NT2/D1 (cell line): ENCODE measurements around the gene AGPAT3.
A peak's percentile ranks its signal among the peaks of the same experiment; 100 is the strongest.

Experiments
- DNase-seq: peaks from one replicate; pipeline ENCODE4 v3.0.0-alpha.2; 2011; ENCODE audit warnings: low read depth, low spot score
- H3K27me3 ChIP-seq: 2 replicates; pipeline ENCODE4 v1.6.0; 2011; ENCODE audit warnings: mild to moderate bottlenecking; ENCODE audit not compliant: insufficient read length, insufficient read depth
- H3K36me3 ChIP-seq: 2 replicates; pipeline ENCODE4 v1.6.1; 2011; ENCODE audit warnings: mild to moderate bottlenecking, low read length, mixed read lengths; ENCODE audit not compliant: insufficient read depth, insufficient read length
- H3K4me1 ChIP-seq: 2 replicates; pipeline ENCODE4 v1.5.1; 2011; ENCODE audit not compliant: insufficient read depth, insufficient read length
- H3K4me3 ChIP-seq: 2 replicates; pipeline ENCODE4 v1.5.1; 2011; ENCODE audit warnings: low read depth; ENCODE audit not compliant: insufficient read length
- H3K9ac ChIP-seq: 2 replicates; pipeline ENCODE4 v1.6.0; 2011; ENCODE audit warnings: low read depth; ENCODE audit not compliant: insufficient read length
- H3K9me3 ChIP-seq: 2 replicates; pipeline ENCODE4 v1.5.1; 2011; ENCODE audit warnings: mild to moderate bottlenecking, low read length; ENCODE audit not compliant: insufficient read depth
- SUZ12 ChIP-seq: IDR thresholded peaks from 2 replicates; pipeline ENCODE4 v1.6.1; 2011; ENCODE audit not compliant: insufficient read length, insufficient read depth; ENCODE audit errors: extremely low read depth
- YY1 ChIP-seq: IDR thresholded peaks from 2 replicates; pipeline ENCODE4 v1.6.1; 2011; ENCODE audit not compliant: insufficient read length, insufficient read depth
- ZNF274 ChIP-seq: IDR thresholded peaks from 2 replicates; pipeline ENCODE4 v1.6.1; 2011; ENCODE audit warnings: mild to moderate bottlenecking, low read depth, low read length

AGPAT3 gene

DNA sequence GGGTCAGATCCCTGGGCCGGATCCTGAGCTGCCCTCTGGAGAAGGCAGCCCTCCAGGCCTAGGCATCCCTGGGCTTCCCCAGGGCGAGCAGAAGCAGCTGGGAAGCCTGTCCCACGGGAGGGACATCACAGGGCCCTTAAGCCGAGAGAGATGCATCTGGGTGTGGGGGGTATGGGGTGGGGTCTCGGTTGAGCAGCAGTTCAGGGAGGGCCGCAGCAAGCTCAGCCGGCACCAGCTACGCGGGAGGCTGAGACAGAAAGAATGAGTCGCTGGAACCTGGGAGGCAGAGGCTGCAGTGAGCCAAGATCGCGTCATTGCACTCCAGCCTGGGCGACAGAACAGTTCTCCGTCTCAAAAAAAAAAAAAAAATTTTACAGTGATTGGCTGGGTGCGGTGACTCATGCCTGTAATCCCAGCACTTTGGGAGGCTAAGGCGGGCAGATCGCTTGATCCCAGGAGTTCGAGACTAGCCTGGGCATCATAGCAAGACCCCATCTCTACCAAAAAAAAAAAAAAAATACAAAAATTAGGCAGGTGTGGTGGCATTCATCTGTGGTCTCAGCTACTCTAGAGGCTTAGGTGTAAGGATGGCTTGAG is 37.9 kb upstream of the AGPAT3 start:
- Histone ChIP-seq H3K4me3 (no peak overlapping the region), H3K36me3 (no peaks in the 10 kb centered on the region), H3K9me3 (no peaks in the 10 kb centered on the region), H3K27me3 (no peaks in the 10 kb centered on the region), H3K9ac (peak overlapping the region; percentile 1), H3K4me1 (peaks cover 16% of the 10 kb centered on the region)
- DNase-seq = no peak
- no peak for TF ChIP-seq SUZ12
- TF ChIP-seq YY1 = no peak
- no peak for TF ChIP-seq ZNF274

GRCh38 chr21:43829161-43829560 is 35.9 kb upstream of the AGPAT3 start:
- no peak for TF ChIP-seq SUZ12
- TF ChIP-seq ZNF274 = no peak
- Histone ChIP-seq H3K9ac (no peak overlapping the region), H3K36me3 (no peaks in the 10 kb centered on the region), H3K27me3 (no peaks in the 10 kb centered on the region), H3K9me3 (peaks cover 11% of the 10 kb centered on the region; the same call in 1 of the 2 replicates), H3K4me1 (peaks cover 16% of the 10 kb centered on the region), H3K4me3 (no peak overlapping the region)
- DNase-seq = no peak

DNA sequence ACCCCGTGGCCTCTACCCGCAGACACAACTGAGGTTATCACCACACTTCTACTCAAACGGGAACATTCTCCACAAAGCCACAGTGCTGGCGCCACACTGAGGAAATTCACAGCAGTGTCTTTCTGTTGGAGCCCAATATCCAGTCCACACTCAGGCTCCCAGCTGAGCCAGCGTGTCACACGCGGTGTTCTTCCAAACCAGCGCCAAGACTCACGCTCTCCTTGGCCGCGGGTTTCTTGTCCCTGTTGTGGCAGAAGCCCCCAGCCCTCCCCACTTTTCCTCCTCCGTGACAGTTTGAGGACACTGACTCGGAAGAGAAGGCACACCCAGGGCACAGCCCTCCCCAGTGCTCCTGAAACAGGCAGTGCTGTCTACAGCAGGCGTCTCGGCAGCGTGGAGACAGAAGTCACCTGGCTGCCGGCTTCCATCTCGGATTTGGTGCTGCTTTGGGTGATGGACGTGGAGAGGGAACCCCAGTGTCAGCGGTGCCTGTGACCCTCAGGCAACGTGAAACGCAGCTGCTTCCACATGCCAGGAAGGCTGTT is 35.4 kb upstream of the AGPAT3 start:
- Histone ChIP-seq H3K36me3 (no peaks in the 10 kb centered on the region), H3K9ac (no peak overlapping the region), H3K4me3 (no peak overlapping the region), H3K4me1 (peaks cover 18% of the 10 kb centered on the region), H3K27me3 (no peaks in the 10 kb centered on the region), H3K9me3 (peaks cover 12% of the 10 kb centered on the region; the same call in 1 of the 2 replicates)
- no peak for TF ChIP-seq YY1
- TF ChIP-seq ZNF274 = no peak
- TF ChIP-seq SUZ12 = no peak
- no peak for DNase-seq

DNA sequence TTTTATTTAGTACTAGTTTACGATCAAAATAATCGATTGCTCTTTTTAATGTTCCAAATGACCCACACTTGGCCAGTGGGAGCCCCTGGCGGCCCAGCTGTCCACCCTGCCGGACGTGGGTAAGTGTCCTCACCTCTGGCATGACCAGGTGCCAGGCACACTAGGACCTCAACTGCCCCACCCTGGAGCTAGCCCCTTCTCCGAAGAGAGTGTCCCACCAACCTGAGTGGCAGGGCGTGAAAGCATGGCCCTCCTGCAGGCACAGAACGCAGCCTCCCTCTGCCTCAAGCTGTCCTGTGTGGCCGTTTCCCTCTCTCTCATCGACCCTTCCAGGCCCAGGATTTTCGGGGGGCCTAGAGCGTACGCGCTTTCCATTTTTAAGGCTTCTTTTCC is 32.9 kb upstream of the AGPAT3 start:
- no peak for DNase-seq
- Histone ChIP-seq H3K4me3 (no peak overlapping the region), H3K9ac (no peak overlapping the region), H3K36me3 (no peaks in the 10 kb centered on the region), H3K27me3 (peaks cover 2% of the 10 kb centered on the region), H3K4me1 (peaks cover 3% of the 10 kb centered on the region), H3K9me3 (peaks cover 12% of the 10 kb centered on the region; the same call in 1 of the 2 replicates)
- TF ChIP-seq ZNF274 = no peak
- TF ChIP-seq SUZ12 = no peak
- TF ChIP-seq YY1 = no peak

GRCh38 chr21:43832648-43833047 is 32.4 kb upstream of the AGPAT3 start:
- Histone ChIP-seq H3K4me3 (no peak overlapping the region), H3K9ac (no peak overlapping the region), H3K36me3 (no peaks in the 10 kb centered on the region), H3K27me3 (peaks cover 2% of the 10 kb centered on the region), H3K4me1 (peaks cover 3% of the 10 kb centered on the region), H3K9me3 (peaks cover 12% of the 10 kb centered on the region; the same call in 1 of the 2 replicates)
- DNase-seq = no peak
- no peak for TF ChIP-seq YY1
- no peak for TF ChIP-seq SUZ12
- TF ChIP-seq ZNF274 = no peak

- H3K9ac ChIP-seq = no peak overlapping the region
- no peaks in the 10 kb centered on the region for H3K36me3 ChIP-seq
- peaks cover 2% of the 10 kb centered on the region for H3K27me3 ChIP-seq
- no peak for DNase-seq
- TF ChIP-seq ZNF274 = no peak
- TF ChIP-seq YY1 = no peak
- no peak for TF ChIP-seq SUZ12
- H3K4me1 ChIP-seq = peaks cover 3% of the 10 kb centered on the region
- H3K9me3 ChIP-seq = peaks cover 12% of the 10 kb centered on the region; the same call in 1 of the 2 replicates
- H3K4me3 ChIP-seq = no peak overlapping the region
Measured at GRCh38 chr21:43834146-43834905, 30.7 kb upstream of the AGPAT3 start.

DNA sequence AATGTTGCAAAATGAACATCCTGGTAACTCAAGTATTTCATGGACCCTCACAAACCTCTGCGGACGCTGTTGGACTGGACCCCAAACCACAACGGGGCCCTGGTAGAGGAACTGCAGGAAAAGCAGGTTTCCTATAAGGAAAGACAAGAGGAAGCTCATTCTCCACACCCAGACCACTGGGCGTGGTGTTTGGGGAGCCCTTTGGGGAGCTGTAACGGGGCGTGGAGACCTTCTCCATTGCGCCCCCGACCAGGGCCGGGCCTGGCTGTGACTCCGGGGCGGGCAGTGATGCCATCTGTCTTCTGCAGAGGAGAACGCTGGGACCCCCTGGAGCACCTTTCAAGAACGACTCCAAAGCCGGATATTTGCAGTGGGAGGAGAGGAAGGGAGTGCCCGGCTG is 30.0 kb upstream of the AGPAT3 start:
- Histone ChIP-seq H3K4me3 (no peak overlapping the region), H3K27me3 (peaks cover 2% of the 10 kb centered on the region)
- no peak for DNase-seq

More for the DNA sequence above, 30.0 kb upstream of the AGPAT3 start:
- Histone ChIP-seq H3K36me3 (no peaks in the 10 kb centered on the region), H3K4me1 (peaks cover 3% of the 10 kb centered on the region), H3K9ac (no peak overlapping the region), H3K9me3 (peaks cover 12% of the 10 kb centered on the region; the same call in 1 of the 2 replicates)
- TF ChIP-seq ZNF274 = no peak
- TF ChIP-seq YY1 = no peak
- no peak for TF ChIP-seq SUZ12
